GM11168 (cell line): ENCODE results near the gene GDF7.

ENCODE experiments used
- in situ Hi-C: fragments of 300-500 bp; cut with MboI; formaldehyde crosslinking; loops from one replicate; pipeline ENCODE4 v1.12.0; 2022; ENCODE audit warnings: low sequenced_read_pairs; ENCODE audit not compliant: unreplicated experiment

Gene GDF7

GRCh38 chr2:20669562-20670314 is 2.8 kb downstream of the GDF7 start:
- in situ Hi-C loops, result loop anchor here (10.0 kb wide), 1 partner anchor 295 kb away; no protein-coding TSS in a partner anchor

DNA sequence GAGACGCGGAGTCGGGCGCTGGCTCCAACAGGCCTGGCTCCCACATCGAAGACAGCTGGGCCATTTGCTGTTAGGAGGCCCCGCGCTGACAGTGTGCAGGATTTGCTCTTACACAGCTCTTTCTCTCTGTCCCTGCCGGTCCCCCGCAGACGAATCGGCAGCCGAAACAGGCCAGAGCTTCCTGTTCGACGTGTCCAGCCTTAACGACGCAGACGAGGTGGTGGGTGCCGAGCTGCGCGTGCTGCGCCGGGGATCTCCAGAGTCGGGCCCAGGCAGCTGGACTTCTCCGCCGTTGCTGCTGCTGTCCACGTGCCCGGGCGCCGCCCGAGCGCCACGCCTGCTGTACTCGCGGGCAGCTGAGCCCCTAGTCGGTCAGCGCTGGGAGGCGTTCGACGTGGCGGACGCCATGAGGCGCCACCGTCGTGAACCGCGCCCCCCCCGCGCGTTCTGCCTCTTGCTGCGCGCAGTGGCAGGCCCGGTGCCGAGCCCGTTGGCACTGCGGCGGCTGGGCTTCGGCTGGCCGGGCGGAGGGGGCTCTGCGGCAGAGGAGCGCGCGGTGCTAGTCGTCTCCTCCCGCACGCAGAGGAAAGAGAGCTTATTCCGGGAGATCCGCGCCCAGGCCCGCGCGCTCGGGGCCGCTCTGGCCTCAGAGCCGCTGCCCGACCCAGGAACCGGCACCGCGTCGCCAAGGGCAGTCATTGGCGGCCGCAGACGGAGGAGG is 3.5 kb downstream of the GDF7 start:
- in situ Hi-C loops, result no loop called here

- in situ Hi-C loops, result no loop called here
Observed at GRCh38 chr2:20671036-20671735, 4.2 kb downstream of the GDF7 start.

DNA sequence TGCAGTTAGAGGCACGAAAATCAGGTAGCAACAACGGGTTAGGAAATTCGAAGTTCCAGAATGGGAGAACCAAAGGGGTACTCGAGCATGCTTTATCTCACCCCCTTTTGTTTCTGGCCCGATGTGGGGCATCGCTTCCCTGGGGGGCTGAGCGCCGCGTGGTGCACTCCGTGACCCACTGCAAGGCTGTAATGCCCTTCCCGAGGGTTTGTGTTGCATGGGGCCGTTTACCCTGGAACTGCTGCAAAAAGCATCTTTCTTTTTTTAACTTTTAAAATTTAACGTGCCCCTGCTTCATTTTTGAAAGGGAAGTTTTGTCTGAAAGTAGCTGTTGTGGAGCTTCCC is 4.8 kb downstream of the GDF7 start:
- in situ Hi-C loops, result no loop called here

DNA sequence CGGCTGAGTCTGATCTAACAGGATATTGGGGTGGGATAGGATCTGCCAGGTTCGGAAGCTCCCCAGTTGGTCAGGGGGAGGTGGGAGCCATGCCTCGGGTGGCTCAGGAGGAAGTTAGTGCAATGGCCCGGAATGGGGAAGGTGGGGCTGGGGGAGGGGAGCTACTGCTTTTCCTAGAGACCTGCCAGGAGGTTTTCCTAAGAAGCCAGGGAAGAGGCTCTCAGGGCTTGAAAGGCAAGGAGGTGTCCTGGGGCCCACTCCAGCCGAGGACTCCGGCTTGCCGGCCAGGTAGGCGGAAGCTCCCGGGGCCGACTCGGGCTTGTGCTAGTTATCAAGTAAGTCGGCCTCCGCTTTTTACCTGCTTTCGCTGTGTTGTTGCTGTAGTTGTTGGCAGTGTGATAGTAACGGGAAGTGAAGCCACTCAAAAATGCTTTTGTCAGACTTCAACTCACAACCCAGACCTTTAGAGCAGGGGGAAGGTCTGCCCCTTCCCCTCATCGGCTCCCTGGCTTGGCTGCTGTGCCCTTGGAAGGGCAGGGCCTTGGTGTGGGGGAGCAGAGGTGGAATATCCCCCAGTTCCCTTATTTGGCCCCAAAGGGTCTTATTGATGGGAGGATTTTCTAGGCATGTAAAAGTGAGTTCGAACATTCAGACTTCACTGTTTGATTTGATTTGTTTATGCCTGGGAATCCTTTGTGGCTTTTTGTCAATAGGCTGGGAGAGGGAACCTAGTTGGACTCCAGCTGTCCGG is 5.4 kb downstream of the GDF7 start:
- in situ Hi-C loops, result no loop called here

DNA sequence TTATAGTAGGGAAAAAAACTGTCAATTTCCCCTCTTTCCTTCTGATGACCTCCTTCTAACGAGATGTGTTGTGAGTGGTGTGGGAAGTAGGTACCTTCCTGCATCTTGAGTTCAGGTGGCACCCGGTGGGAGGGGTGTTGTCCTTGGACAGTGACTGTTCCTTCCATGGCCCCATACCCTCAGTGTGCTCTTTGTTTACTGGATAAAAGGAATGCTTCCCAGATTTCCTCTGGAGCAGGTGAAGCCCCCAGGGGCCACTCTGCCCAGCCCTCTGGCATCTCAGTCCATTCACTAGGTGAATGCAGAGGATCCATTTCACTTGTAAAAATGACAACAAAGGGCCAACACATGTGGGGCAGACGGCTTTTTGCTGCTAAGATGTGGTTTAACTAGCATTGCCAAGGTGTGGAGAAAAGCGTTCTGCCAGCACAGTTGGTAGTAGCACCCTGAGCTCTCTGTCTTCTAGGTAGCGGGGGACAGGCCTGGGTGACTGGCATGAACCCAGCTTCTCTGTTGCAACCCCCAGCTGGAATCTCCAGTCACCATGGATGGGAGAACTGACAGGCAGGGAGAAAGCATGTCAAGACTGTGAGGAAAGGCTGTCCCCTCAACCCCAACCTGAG is 6.9 kb downstream of the GDF7 start:
- in situ Hi-C loops, result no loop called here

GRCh38 chr2:20674309-20674965 is 7.5 kb downstream of the GDF7 start:
- in situ Hi-C loops, result no loop called here

- in situ Hi-C loops, result no loop called here
Observed at GRCh38 chr2:20674974-20675679, 8.2 kb downstream of the GDF7 start.

- in situ Hi-C loops, result no loop called here
Observed at GRCh38 chr2:20675701-20676352, 8.9 kb downstream of the GDF7 start.

GRCh38 chr2:20676353-20677215 is 9.6 kb downstream of the GDF7 start:
- in situ Hi-C loops, result no loop called here

- in situ Hi-C loops, result no loop called here
Observed at GRCh38 chr2:20677301-20678085, 10.5 kb downstream of the GDF7 start.

- in situ Hi-C loops, result no loop called here
Observed at GRCh38 chr2:20678086-20678395, 11.1 kb downstream of the GDF7 start.

DNA sequence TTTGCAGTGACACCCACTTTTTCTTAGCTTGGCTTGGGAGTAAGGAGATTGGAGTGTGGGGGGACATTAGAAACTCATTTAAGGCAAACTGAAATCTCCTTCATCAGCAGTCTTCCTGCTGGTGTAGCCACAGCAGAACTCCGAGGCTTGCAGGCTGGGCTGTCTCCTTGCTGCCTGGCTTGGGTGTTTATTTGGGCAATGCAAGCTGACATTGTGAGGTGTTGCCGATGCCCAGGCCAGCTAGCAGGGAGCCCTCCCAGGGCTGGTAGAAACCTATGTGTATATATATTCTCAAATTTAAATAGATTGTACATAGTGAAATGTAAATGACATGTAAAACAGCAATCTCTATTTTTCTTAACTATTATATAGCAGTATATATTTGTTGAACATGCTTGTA is 11.8 kb downstream of the GDF7 start:
- in situ Hi-C loops, result no loop called here

DNA sequence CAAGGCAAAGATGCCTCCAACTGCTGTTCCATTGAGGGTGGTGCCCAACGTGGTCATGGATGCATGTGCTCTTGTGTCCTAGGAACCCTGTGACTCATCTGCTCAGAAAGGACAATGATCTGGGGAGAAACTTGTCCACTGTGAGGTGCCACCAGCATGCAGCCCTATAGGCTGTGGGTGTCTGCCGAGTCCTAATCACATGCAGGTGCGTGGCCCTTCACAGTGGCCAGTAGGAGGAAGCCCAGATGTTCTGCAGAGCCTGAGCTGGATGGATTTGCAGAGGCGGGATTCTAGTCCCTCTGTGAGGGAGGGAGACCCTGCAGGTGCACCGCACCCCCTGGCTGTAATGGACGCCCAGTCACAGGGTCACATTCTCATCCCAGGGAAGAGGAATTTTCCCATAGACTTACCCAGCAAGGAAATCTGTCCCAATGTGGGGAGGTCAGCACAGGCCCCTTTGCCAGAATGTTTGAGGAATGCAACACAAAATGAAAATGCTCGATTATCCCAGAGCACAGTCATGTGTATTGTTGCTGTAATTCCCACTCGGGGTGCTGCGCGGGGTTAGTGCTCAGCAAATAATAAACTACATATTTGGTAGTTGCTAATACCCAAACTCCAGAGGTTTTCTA is 13.9 kb downstream of the GDF7 start:
- in situ Hi-C loops, result no loop called here

DNA sequence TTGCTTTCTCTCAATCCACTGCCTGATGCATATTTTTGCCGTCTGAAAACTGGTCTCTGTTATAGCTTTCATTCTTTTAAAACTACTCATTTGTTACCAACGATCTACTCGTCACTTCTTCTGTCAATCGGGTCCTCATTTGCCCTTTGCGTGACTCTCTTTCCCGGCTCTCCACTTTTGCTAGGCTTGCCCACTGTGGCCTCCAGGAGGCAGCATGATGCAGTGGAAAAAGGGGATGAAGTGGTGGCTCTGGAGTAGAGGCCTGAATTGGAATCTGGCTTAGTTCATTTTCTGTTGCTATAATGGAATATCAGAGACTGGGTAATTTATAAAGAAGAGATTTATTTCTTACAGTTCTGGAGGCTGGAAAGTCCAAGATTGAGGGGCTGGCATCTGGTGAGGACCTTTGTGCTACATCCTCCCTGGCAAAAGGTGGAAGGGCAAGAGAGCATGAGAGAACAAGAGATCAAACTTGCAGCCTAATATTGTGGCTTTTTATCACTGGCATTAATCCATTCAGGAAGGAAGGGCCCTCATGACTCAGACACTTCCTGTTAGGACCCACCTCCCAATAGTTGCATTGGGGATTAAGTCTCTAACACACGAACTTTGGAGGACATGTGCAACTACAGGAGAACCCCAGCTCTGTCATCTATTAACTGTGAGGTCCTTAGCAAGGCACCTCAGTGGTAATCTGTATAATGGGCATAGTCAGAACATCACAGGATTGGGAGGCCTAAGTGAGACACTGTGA is 15.4 kb downstream of the GDF7 start:
- in situ Hi-C loops, result no loop called here

DNA sequence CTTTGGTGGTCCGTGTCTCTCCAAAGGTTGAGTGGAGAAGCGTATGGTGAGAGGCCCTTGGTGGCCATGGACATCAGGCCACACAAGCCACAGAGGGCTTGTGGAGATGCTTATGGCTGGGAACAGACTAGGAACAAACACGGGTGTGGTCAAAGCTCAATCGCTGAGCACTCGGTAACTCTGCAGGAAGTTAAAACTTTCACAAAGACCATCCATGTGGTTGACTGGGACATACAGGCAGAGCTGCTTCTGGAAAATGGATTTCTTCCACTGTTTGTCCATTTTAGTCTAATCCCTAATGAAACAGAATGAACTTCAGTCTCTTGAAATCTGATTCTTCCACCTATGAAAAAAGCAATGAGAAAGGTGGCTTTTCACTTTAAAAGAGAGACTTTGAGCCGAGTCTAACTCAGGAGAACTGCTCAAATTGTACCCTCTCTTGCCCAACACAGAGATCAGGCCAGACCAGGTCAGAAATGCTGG is 17.7 kb downstream of the GDF7 start:
- in situ Hi-C loops, result no loop called here
